HEK293T (cell line): Measurements from ENCODE around the gene GPBP1.

ENCODE experiments used
- ARNT ChIP-seq: fragments of 450-650 bp; IDR thresholded peaks from 2 replicates; pipeline ENCODE4 v1.6.1; 2017; ENCODE audit warnings: mild to moderate bottlenecking
- BHLHE40 ChIP-seq: fragments of 450-650 bp; IDR thresholded peaks from 2 replicates; pipeline ENCODE4 v1.6.1; 2016; ENCODE audit warnings: mild to moderate bottlenecking, moderate library complexity, borderline replicate concordance
- ELF4 ChIP-seq: fragments of 450-650 bp; IDR thresholded peaks from 2 replicates; pipeline ENCODE4 v1.6.1; 2017; ENCODE audit warnings: antibody characterized with exemption
- FOXA1 ChIP-seq: fragments of 450-650 bp; IDR thresholded peaks from 2 replicates; pipeline ENCODE4 v1.6.1; 2016; ENCODE audit warnings: mild to moderate bottlenecking
- FOXK2 ChIP-seq: fragments of 450-650 bp; IDR thresholded peaks from 2 replicates; pipeline ENCODE4 v1.6.1; 2016; ENCODE audit warnings: mild to moderate bottlenecking
- FOXM1 ChIP-seq: fragments of 450-650 bp; IDR thresholded peaks from 2 replicates; pipeline ENCODE4 v1.6.1; 2017; ENCODE audit warnings: mild to moderate bottlenecking, borderline replicate concordance
- L3MBTL2 ChIP-seq: fragments of 450-650 bp; conservative IDR thresholded peaks from 2 replicates; pipeline ENCODE4 v1.6.1; 2016; ENCODE audit warnings: mild to moderate bottlenecking
- LEF1 ChIP-seq: fragments of 450-650 bp; IDR thresholded peaks from 2 replicates; pipeline ENCODE4 v1.6.1; 2017; ENCODE audit warnings: mild to moderate bottlenecking, borderline replicate concordance
- NFRKB ChIP-seq: fragments of 450-650 bp; IDR thresholded peaks from 2 replicates; pipeline ENCODE4 v1.6.1; 2016; ENCODE audit warnings: mild to moderate bottlenecking, moderate library complexity
- SP1 ChIP-seq: fragments of 450-650 bp; IDR thresholded peaks from 2 replicates; pipeline ENCODE4 v1.6.1; 2017
- SUZ12 ChIP-seq: fragments of 450-650 bp; IDR thresholded peaks from 2 replicates; pipeline ENCODE4 v1.6.1; 2016; ENCODE audit warnings: mild to moderate bottlenecking
- TARDBP ChIP-seq: fragments of 450-650 bp; IDR thresholded peaks from 2 replicates; pipeline ENCODE4 v1.6.1; 2016
- ZNF384 ChIP-seq: fragments of 450-650 bp; IDR thresholded peaks from 2 replicates; pipeline ENCODE4 v1.6.1; 2016
- TF ChIP-seq, protein P1 (sequence below): fragments of 450-650 bp; IDR thresholded peaks from 2 replicates; pipeline ENCODE4 v1.6.1; 2016

DNA sequence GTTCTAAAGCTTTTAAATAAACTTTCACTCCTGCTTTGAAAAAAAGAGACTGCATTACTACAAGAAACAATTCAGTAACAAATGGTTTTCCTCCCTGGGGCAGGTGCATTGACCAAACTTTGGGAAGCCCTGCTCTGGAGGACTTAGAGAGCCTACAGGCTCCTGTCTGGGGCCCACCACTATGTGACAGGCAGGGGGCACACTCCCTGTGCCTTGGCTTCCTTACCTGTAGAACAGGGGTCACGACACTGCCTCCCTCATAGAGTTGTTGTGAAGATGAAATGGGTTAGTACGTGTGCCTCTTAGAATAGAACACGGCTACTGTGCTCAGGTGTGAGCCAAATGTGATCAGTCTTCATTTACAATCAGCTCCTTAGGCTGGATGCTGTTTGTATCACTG lies 130.1 kb downstream of the GPBP1 start:
- TF ChIP-seq SP1, result no peak
- TF ChIP-seq BHLHE40, result no peak
- no peak for TF ChIP-seq LEF1
- no peak for TF ChIP-seq FOXM1
- TF ChIP-seq, protein P1, sequence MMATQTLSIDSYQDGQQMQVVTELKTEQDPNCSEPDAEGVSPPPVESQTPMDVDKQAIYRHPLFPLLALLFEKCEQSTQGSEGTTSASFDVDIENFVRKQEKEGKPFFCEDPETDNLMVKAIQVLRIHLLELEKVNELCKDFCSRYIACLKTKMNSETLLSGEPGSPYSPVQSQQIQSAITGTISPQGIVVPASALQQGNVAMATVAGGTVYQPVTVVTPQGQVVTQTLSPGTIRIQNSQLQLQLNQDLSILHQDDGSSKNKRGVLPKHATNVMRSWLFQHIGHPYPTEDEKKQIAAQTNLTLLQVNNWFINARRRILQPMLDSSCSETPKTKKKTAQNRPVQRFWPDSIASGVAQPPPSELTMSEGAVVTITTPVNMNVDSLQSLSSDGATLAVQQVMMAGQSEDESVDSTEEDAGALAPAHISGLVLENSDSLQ, result no peak
- no peak for TF ChIP-seq SUZ12
- TF ChIP-seq ARNT, result no peak
- no peak for TF ChIP-seq FOXA1
- no peak for TF ChIP-seq FOXK2
- TF ChIP-seq L3MBTL2, result no peak
- no peak for TF ChIP-seq ELF4
- no peak for TF ChIP-seq NFRKB
- TF ChIP-seq TARDBP, result no peak
- no peak for TF ChIP-seq ZNF384
